Measurements from ENCODE around the gene IL12RB1. TPM values are rescaled to one million over a fixed set of nuclear protein-coding genes. Genes with fewer than 3 reads are reported as not detected.

IL12RB1 gene
- total and polyA plus RNA-seq, 2 donors (not counting 3 experiments of a cell fraction or from before 2014, with no cell fraction given), result not detected

DNA sequence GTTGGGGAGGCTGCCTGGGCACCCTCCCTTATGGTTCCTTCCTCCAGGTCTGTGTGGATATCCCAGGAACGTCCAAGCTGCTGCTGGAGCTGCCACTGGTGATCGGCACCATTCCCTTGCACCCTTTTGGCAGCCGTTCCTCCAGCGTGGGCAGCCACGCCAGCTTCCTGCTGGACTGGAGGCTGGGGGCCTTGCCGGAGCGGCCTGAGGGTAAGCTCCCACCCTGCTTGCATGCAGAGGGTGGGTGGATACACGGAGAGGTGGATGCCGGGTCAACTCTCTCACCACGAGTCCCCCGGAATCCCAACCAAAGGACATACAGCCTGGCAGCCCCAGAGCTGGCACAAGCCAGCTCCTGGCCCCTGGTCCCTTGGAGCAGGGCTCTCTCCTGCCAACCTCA is 76.6 kb downstream of the IL12RB1 start:
- Histone ChIP-seq H3K9me1 (replicated peaks; ENCODE audit: control insufficient read depth, extremely low read depth, insufficient read depth, low read length) (no peaks in the 10 kb centered on the region), H3K27ac (ENCODE audit: insufficient read depth, low read depth, low read length) (no peak overlapping the region), H3K4me2 (ENCODE audit: insufficient read depth, low read length) (no peak overlapping the region), H3K4me3 (replicated peaks in 1 of 3; ENCODE audit: insufficient read depth in 1 of 3, low read depth in 1 of 3, low read length in 3 of 3) (no peak overlapping the region), H3K27me3 (ENCODE audit: control insufficient read depth in 2 of 2, insufficient read depth in 2 of 2, low read length in 2 of 2) (no peaks in the 10 kb centered on the region), H3K36me3 (ENCODE audit: control insufficient read depth in 2 of 2, extremely low read depth in 1 of 2, insufficient read depth in 2 of 2, low read length in 2 of 2) (peaks cover 0 to 28% of the 10 kb centered on the region in 2 experiments), H3K9ac (replicated peaks; ENCODE audit: extremely low read depth, insufficient read depth, low read length) (no peak overlapping the region), H2AFZ (ENCODE audit: low read depth, low read length) (no peak overlapping the region), H4K20me1 (replicated peaks; ENCODE audit: control insufficient read depth, extremely low read depth, insufficient read depth, low read length) (no peaks in the 10 kb centered on the region), H3K79me2 (ENCODE audit: control insufficient read depth, insufficient read depth, low read length) (peaks cover 1% of the 10 kb centered on the region), H3K4me1 (ENCODE audit: control insufficient read depth, extremely low read depth, insufficient read depth, low read length) (peaks cover 7% of the 10 kb centered on the region), H3K9me3 (replicated peaks; ENCODE audit: control insufficient read depth, insufficient read depth, low read length) (no peaks in the 10 kb centered on the region)
- no peak for DNase-seq (ENCODE audit: low read depth, low spot score)
- intact Hi-C loops (cut with micrococcal nuclease), result no loop called here
- TF ChIP-seq JUN (IDR thresholded peaks at IDR 0.05; ENCODE audit: borderline replicate concordance, insufficient read depth, insufficient read length, low read depth) (no peak), GATA2 (IDR thresholded peaks at IDR 0.05; ENCODE audit: insufficient read depth, insufficient read length, low read depth, low read length) (no peak), MYC (IDR thresholded peaks at IDR 0.05; ENCODE audit: low read depth, low read length) (no peak), FOS (IDR thresholded peaks at IDR 0.05; ENCODE audit: borderline replicate concordance, insufficient read depth, low read length) (no peak), POLR2A (IDR thresholded peaks at IDR 0.05; ENCODE audit: low read depth, low read length) (no peak), EZH2 (IDR thresholded peaks at IDR 0.05; ENCODE audit: borderline replicate concordance, low read depth, low read length, severe bottlenecking) (no peak), POLR2AphosphoS5 (IDR thresholded peaks at IDR 0.05; ENCODE audit: insufficient read depth, low read depth, low read length) (no peak)
- TF ChIP-seq, protein P1, sequence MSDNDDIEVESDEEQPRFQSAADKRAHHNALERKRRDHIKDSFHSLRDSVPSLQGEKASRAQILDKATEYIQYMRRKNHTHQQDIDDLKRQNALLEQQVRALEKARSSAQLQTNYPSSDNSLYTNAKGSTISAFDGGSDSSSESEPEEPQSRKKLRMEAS (IDR thresholded peaks at IDR 0.05; ENCODE audit: insufficient read depth, insufficient read length), result no peak
- TF ChIP-seq, protein P2, sequence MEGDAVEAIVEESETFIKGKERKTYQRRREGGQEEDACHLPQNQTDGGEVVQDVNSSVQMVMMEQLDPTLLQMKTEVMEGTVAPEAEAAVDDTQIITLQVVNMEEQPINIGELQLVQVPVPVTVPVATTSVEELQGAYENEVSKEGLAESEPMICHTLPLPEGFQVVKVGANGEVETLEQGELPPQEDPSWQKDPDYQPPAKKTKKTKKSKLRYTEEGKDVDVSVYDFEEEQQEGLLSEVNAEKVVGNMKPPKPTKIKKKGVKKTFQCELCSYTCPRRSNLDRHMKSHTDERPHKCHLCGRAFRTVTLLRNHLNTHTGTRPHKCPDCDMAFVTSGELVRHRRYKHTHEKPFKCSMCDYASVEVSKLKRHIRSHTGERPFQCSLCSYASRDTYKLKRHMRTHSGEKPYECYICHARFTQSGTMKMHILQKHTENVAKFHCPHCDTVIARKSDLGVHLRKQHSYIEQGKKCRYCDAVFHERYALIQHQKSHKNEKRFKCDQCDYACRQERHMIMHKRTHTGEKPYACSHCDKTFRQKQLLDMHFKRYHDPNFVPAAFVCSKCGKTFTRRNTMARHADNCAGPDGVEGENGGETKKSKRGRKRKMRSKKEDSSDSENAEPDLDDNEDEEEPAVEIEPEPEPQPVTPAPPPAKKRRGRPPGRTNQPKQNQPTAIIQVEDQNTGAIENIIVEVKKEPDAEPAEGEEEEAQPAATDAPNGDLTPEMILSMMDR (IDR thresholded peaks at IDR 0.05; ENCODE audit: extremely low read depth in 1 of 2, insufficient read depth in 1 of 2, low read depth in 1 of 2, low read length in 2 of 2), result no peak
- CTCF ChIA-PET, result interaction anchor here (0.7 to 1.2 kb wide), 2 partner anchors 19 to 48 kb away, joined by 4 to 7 read pairs; no protein-coding TSS in a partner anchor
- POLR2A ChIA-PET, result no interaction called here
- no TSS peak for BruUV-seq (replicated peaks)
- no peak for FAIRE-seq
- dilution Hi-C loops (cut with MboI; ENCODE audit: extremely low pct_ligation_motif_present, low sequenced_read_pairs), result no loop called here

Measured in endothelial cell of umbilical vein (primary cell).